Measurements from ENCODE around the gene MITD1. TPM values are rescaled to one million over a fixed set of nuclear protein-coding genes. Genes with fewer than 3 reads are reported as not detected.
"Not testable (repeated sequence)": the region's sequence is repeated elsewhere in the genome, so short reads cannot be mapped to it uniquely, and the experiment has no call there.

MITD1 gene
- total RNA-seq, 4 donors from 2014 or later = 20.8 to 39.6 (median 25.9) TPM

DNA sequence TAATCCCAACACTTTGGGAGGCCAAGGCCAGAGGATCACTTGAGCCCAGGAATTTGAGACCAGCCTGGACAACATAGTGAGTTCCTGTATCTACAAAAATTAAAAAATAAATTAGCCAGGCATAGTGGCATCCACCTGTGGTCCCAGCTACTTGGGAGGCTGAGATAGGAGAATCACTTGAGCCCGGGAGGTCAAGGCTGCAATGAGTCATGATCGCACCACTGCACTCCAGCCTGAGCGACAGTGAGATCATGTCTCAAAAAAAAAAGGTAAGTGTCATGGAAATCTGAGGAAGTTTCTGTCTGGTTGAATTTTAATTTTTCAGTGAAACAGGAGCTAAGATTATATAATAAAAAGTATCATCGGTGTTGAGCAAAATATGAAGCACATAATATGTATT, 41.9 kb downstream of the MITD1 start:
- intact Hi-C loops (cut with DNase I) = no loop called here
- DNase-seq = no peak
- Histone ChIP-seq H3K4me1 (peaks cover 5 to 10% of the 10 kb centered on the region in 2 donors), H3K27me3 (no peaks in the 10 kb centered on the region), H3K27ac (no peak overlapping the region), H3K36me3 (no peaks in the 10 kb centered on the region), H3K4me3 (replicated peaks in 1 of 3) (no peak overlapping the region), H3K9me3 (no peaks in the 10 kb centered on the region)
- WGBS, 2 donors = 96 to 98% methylated on average over 4 of the region's 4 CpGs
- TF ChIP-seq CTCF (IDR thresholded peaks at IDR 0.05) = no peak
- TF ChIP-seq POLR2A (IDR thresholded peaks at IDR 0.05) = no peak

DNA sequence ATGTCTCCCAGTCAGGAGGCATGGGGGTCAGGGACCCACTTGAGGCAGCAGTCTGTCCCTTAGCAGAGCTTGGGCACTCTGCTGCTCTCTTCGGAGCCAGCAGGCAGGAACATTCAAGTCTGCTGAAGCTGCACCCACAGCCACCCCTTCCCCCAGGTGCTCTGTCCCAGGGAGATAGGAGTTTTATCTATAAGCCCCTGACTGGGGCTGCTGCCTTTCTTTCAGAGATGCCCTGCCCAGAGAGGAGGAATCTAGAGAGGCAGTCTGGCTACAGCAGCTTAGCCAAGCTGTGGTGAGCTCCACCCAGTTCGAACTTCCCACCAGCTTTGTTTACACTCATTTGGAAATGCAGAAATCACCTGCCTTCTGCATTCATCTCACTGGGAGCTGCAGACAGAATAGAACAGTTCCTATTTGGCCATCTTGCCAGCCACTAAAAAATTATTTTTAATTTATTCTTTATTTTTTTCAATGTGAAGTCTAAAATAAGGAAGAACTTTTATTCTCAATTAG, 45.8 kb downstream of the MITD1 start:
- intact Hi-C loops (cut with DNase I); H3K9me3 ChIP-seq: not testable (repeated sequence)

GRCh38 chr2:99127981-99128380, 52.9 kb downstream of the MITD1 start:
- Histone ChIP-seq H3K27me3 (no peaks in the 10 kb centered on the region), H3K4me3 (replicated peaks in 1 of 3) (no peak overlapping the region), H3K9me3 (no peaks in the 10 kb centered on the region), H3K36me3 (peaks cover 0 to 6% of the 10 kb centered on the region in 2 donors), H3K4me1 (no peaks in the 10 kb centered on the region), H3K27ac (no peak overlapping the region)
- WGBS, 2 donors = 90 to 92% methylated on average over 2 of the region's 2 CpGs
- TF ChIP-seq CTCF (IDR thresholded peaks at IDR 0.05) (no peak), POLR2A (IDR thresholded peaks at IDR 0.05) (no peak)
- intact Hi-C loops (cut with DNase I) = no loop called here
- no peak for DNase-seq

More for the DNA sequence above, 45.8 kb downstream of the MITD1 start:
- H3K4me3 ChIP-seq (replicated peaks in 1 of 3); H3K27ac ChIP-seq; H3K36me3 ChIP-seq; H3K27me3 ChIP-seq; H3K4me1 ChIP-seq; DNase-seq: not testable (repeated sequence)
- WGBS, 2 donors = 86 to 87% methylated on average over 2 of the region's 2 CpGs

Small RNA genes within 50 kb of the gene (small RNA-seq; reads per million reads assigned to genes)
- not detected for gene AC092587.1

Other genes starting within 250 kb of the MITD1 start
- gene CRACDL, start 244.8 kb downstream of the MITD1 start, total RNA-seq = 10 to 100 TPM in 1 of 4 donors, 1 to 10 TPM in 3; 5.2 to 10.6 (median 8.1) TPM
- 1 to 10 TPM; 2.0 to 6.5 (median 4.3) TPM for gene C2orf15, start 39.4 kb downstream of the MITD1 start, total RNA-seq
- 10 to 100 TPM; 16.5 to 35.0 (median 30.7) TPM for gene TSGA10, start 26.1 kb downstream of the MITD1 start, total RNA-seq
- 10 to 100 TPM; 10.6 to 15.5 (median 12.7) TPM for gene LIPT1, start 26.1 kb downstream of the MITD1 start, total RNA-seq
- gene MRPL30, start 126 bp upstream of the MITD1 start, total RNA-seq = 10 to 100 TPM; 27.2 to 47.9 (median 37.0) TPM
- not detected for gene LYG2, start 74.6 kb upstream of the MITD1 start, total RNA-seq
- gene LYG1, start 120.1 kb upstream of the MITD1 start, total RNA-seq = 1 to 10 TPM in 2 of 4 donors, under 1 TPM in 1, not detected in 1; 0.40 to 2.0 (median 1.8) TPM
- gene TXNDC9, start 155.3 kb upstream of the MITD1 start, total RNA-seq = 10 to 100 TPM; 36.7 to 56.0 (median 49.7) TPM
- 10 to 100 TPM; 24.8 to 36.9 (median 29.8) TPM for gene EIF5B, start 156.3 kb upstream of the MITD1 start, total RNA-seq

Data from thyroid gland (tissue), 4 donors.